Measurements from ENCODE around the gene TRABD2B.

The TRABD2B gene

GRCh38 chr1:47979724-47980123 is 17.5 kb downstream of the TRABD2B start:
- Histone ChIP-seq H3K9me2 (replicated peaks; ENCODE audit: control insufficient read depth, low read length) (no peaks in the 10 kb centered on the region), H4K20me1 (ENCODE audit: control insufficient read depth, insufficient read depth, low read depth, low read length) (no peaks in the 10 kb centered on the region), H3K27me3 (ENCODE audit: control insufficient read depth, low read length) (no peaks in the 10 kb centered on the region), H3K4me2 (ENCODE audit: low read length) (no peak overlapping the region), H3F3A (ENCODE audit: control insufficient read depth, insufficient read depth) (no peaks in the 10 kb centered on the region), H3K27ac (ENCODE audit: low read depth, low read length) (no peak overlapping the region), H3K36me3 (ENCODE audit: control insufficient read depth, low read length) (no peaks in the 10 kb centered on the region), H3K9me3 (ENCODE audit: control insufficient read depth, insufficient read depth, low read length) (no peaks in the 10 kb centered on the region), H3K4me3 (ENCODE audit: low read length) (no peak overlapping the region), H3K4me1 (ENCODE audit: control insufficient read depth, low read length) (no peaks in the 10 kb centered on the region), H3K79me2 (ENCODE audit: control insufficient read depth, low read length) (no peaks in the 10 kb centered on the region)
- TF ChIP-seq EZH2phosphoT487 (IDR thresholded peaks at IDR 0.05; ENCODE audit: borderline replicate concordance, low read length) (no peak), CTCF (IDR thresholded peaks at IDR 0.05; ENCODE audit: low read depth, low read length, poor library complexity, severe bottlenecking) (no peak)

GRCh38 chr1:47978486-47978885 is 18.7 kb downstream of the TRABD2B start:
- Histone ChIP-seq H3K4me1 (ENCODE audit: control insufficient read depth, low read length) (no peaks in the 10 kb centered on the region), H3K27me3 (ENCODE audit: control insufficient read depth, low read length) (no peaks in the 10 kb centered on the region), H3F3A (ENCODE audit: control insufficient read depth, insufficient read depth) (no peaks in the 10 kb centered on the region), H3K27ac (ENCODE audit: low read depth, low read length) (no peak overlapping the region), H3K4me3 (ENCODE audit: low read length) (no peak overlapping the region), H3K9me2 (replicated peaks; ENCODE audit: control insufficient read depth, low read length) (no peaks in the 10 kb centered on the region), H3K79me2 (ENCODE audit: control insufficient read depth, low read length) (no peaks in the 10 kb centered on the region), H4K20me1 (ENCODE audit: control insufficient read depth, insufficient read depth, low read depth, low read length) (no peaks in the 10 kb centered on the region), H3K36me3 (ENCODE audit: control insufficient read depth, low read length) (no peaks in the 10 kb centered on the region), H3K4me2 (ENCODE audit: low read length) (no peak overlapping the region), H3K9me3 (ENCODE audit: control insufficient read depth, insufficient read depth, low read length) (no peaks in the 10 kb centered on the region)
- TF ChIP-seq EZH2phosphoT487 (IDR thresholded peaks at IDR 0.05; ENCODE audit: borderline replicate concordance, low read length) = no peak
- TF ChIP-seq CTCF (IDR thresholded peaks at IDR 0.05; ENCODE audit: low read depth, low read length, poor library complexity, severe bottlenecking) = no peak

GRCh38 chr1:47976728-47977127 is 20.5 kb downstream of the TRABD2B start:
- H3K4me3 ChIP-seq (ENCODE audit: low read length) = no peak overlapping the region
- H3K36me3 ChIP-seq (ENCODE audit: control insufficient read depth, low read length) = no peaks in the 10 kb centered on the region
- TF ChIP-seq CTCF (IDR thresholded peaks at IDR 0.05; ENCODE audit: low read depth, low read length, poor library complexity, severe bottlenecking) = no peak
- no peak for TF ChIP-seq EZH2phosphoT487 (IDR thresholded peaks at IDR 0.05; ENCODE audit: borderline replicate concordance, low read length)
- no peaks in the 10 kb centered on the region for H3K9me3 ChIP-seq (ENCODE audit: control insufficient read depth, insufficient read depth, low read length)
- H3K9me2 ChIP-seq (replicated peaks; ENCODE audit: control insufficient read depth, low read length) = no peaks in the 10 kb centered on the region
- H3K4me1 ChIP-seq (ENCODE audit: control insufficient read depth, low read length) = no peaks in the 10 kb centered on the region
- no peak overlapping the region for H3K27ac ChIP-seq (ENCODE audit: low read depth, low read length)
- H3K79me2 ChIP-seq (ENCODE audit: control insufficient read depth, low read length) = no peaks in the 10 kb centered on the region
- no peaks in the 10 kb centered on the region for H4K20me1 ChIP-seq (ENCODE audit: control insufficient read depth, insufficient read depth, low read depth, low read length)
- H3F3A ChIP-seq (ENCODE audit: control insufficient read depth, insufficient read depth) = no peaks in the 10 kb centered on the region
- no peaks in the 10 kb centered on the region for H3K27me3 ChIP-seq (ENCODE audit: control insufficient read depth, low read length)
- no peak overlapping the region for H3K4me2 ChIP-seq (ENCODE audit: low read length)

GRCh38 chr1:47976267-47976666 is 20.9 kb downstream of the TRABD2B start:
- H3K79me2 ChIP-seq (ENCODE audit: control insufficient read depth, low read length) = no peaks in the 10 kb centered on the region
- H3K4me2 ChIP-seq (ENCODE audit: low read length) = no peak overlapping the region
- no peaks in the 10 kb centered on the region for H3K27me3 ChIP-seq (ENCODE audit: control insufficient read depth, low read length)
- no peaks in the 10 kb centered on the region for H3K9me3 ChIP-seq (ENCODE audit: control insufficient read depth, insufficient read depth, low read length)
- no peaks in the 10 kb centered on the region for H4K20me1 ChIP-seq (ENCODE audit: control insufficient read depth, insufficient read depth, low read depth, low read length)
- no peaks in the 10 kb centered on the region for H3K36me3 ChIP-seq (ENCODE audit: control insufficient read depth, low read length)
- H3K27ac ChIP-seq (ENCODE audit: low read depth, low read length) = no peak overlapping the region
- H3K4me1 ChIP-seq (ENCODE audit: control insufficient read depth, low read length) = no peaks in the 10 kb centered on the region
- no peaks in the 10 kb centered on the region for H3F3A ChIP-seq (ENCODE audit: control insufficient read depth, insufficient read depth)
- TF ChIP-seq EZH2phosphoT487 (IDR thresholded peaks at IDR 0.05; ENCODE audit: borderline replicate concordance, low read length) = no peak
- no peak for TF ChIP-seq CTCF (IDR thresholded peaks at IDR 0.05; ENCODE audit: low read depth, low read length, poor library complexity, severe bottlenecking)
- no peaks in the 10 kb centered on the region for H3K9me2 ChIP-seq (replicated peaks; ENCODE audit: control insufficient read depth, low read length)
- no peak overlapping the region for H3K4me3 ChIP-seq (ENCODE audit: low read length)
